Activated CD4-positive, alpha-beta T cell treated with anti-CD3 and anti-CD28 coated beads for 48 hours (primary cell): Measurements from ENCODE around the gene ARHGAP25.

ENCODE experiments used
- DNase-seq: peaks from one replicate; pipeline ENCODE4 v3.0.0-alpha.2; 2020

ARHGAP25 gene

GRCh38 chr2:68719912-68720311 lies 14.7 kb upstream of the ARHGAP25 start:
- DNase-seq: no peak

- no peak for DNase-seq
Measured at GRCh38 chr2:68720665-68721064, 13.9 kb upstream of the ARHGAP25 start.

GRCh38 chr2:68721482-68722101 lies 13.0 kb upstream of the ARHGAP25 start:
- DNase-seq: no peak

GRCh38 chr2:68722712-68723111 lies 11.9 kb upstream of the ARHGAP25 start:
- DNase-seq: no peak

GRCh38 chr2:68723181-68723580 lies 11.4 kb upstream of the ARHGAP25 start:
- no peak for DNase-seq

- no peak for DNase-seq
Measured at GRCh38 chr2:68726100-68726499, 8.5 kb upstream of the ARHGAP25 start.

- DNase-seq: peak; percentile 90
Measured at GRCh38 chr2:68726608-68727367, 7.8 kb upstream of the ARHGAP25 start.

GRCh38 chr2:68727683-68728375 lies 6.8 kb upstream of the ARHGAP25 start:
- DNase-seq: no peak

GRCh38 chr2:68730828-68731227 lies 3.8 kb upstream of the ARHGAP25 start:
- no peak for DNase-seq

GRCh38 chr2:68732036-68732932 lies 2.3 kb upstream of the ARHGAP25 start:
- DNase-seq: no peak

- DNase-seq: no peak
Measured at GRCh38 chr2:68733365-68733764, 1.2 kb upstream of the ARHGAP25 start.

- no peak for DNase-seq
Measured at GRCh38 chr2:68734176-68734575, 435 bp upstream of the ARHGAP25 start.

GRCh38 chr2:68736086-68736485 lies 1.5 kb downstream of the ARHGAP25 start:
- DNase-seq: no peak

GRCh38 chr2:68737711-68738110 lies 3.1 kb downstream of the ARHGAP25 start:
- peak; percentile 56 for DNase-seq

GRCh38 chr2:68738906-68739594 lies 4.4 kb downstream of the ARHGAP25 start:
- DNase-seq: no peak

- DNase-seq: no peak
Measured at GRCh38 chr2:68739595-68740399, 5.2 kb downstream of the ARHGAP25 start.

GRCh38 chr2:68740400-68740914 lies 5.8 kb downstream of the ARHGAP25 start:
- DNase-seq: no peak

GRCh38 chr2:68741238-68741637 lies 6.6 kb downstream of the ARHGAP25 start:
- DNase-seq: no peak

- DNase-seq: no peak
Measured at GRCh38 chr2:68741805-68742306, 7.2 kb downstream of the ARHGAP25 start.

GRCh38 chr2:68742626-68743415 lies 8.2 kb downstream of the ARHGAP25 start:
- no peak for DNase-seq
